HG03442 (cell line): ENCODE data around the gene GNB3.

Experiments
- ATAC-seq: cut with Tn5 transposase; IDR thresholded peaks from one replicate; pipeline ENCODE4 v1.9.1; 2021; ENCODE audit warnings: mild to moderate bottlenecking, moderate library complexity; ENCODE audit not compliant: unreplicated experiment

GNB3 gene

DNA sequence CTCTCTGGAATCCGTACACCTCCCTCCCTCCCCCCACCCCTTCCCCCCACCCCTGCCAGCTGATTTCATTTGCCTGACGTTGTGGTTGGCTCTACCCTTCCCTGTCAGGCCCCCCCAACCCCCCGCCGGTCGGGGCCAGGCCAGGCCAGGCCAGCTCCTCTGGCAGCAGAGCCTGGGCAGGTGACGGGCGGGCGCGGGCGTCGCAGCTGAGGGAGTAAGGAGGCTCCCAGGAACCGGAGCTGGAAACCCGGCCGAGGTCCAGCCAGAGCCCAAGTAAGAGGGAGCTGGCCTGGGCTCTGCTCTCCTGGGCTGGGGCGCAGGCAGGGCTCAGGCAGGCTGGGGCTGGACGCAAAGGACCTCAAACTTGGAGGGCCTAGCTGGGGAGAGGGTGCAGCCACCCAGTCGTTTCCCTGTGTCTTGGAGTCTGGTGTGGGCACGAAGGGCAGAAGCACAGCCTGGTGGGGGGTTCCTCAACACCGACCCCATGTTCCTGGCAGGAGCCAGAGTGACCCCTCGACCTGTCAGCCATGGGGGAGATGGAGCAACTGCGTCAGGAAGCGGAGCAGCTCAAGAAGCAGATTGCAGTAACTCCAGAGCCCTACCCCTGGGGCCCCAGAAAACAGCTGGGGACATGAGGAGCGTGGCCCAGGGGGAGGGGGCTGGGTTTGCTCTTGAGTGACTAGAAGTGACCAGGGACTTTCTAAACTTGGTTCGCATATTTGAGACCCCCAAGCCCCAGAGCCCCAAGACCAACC, at the start of gene GNB3:
Gene GNB3 (plus strand): TSS at position 165 of the 755 bp plus-strand sequence. CDS start 363 bp downstream, at position 528.
- ATAC-seq, result no peak

DNA sequence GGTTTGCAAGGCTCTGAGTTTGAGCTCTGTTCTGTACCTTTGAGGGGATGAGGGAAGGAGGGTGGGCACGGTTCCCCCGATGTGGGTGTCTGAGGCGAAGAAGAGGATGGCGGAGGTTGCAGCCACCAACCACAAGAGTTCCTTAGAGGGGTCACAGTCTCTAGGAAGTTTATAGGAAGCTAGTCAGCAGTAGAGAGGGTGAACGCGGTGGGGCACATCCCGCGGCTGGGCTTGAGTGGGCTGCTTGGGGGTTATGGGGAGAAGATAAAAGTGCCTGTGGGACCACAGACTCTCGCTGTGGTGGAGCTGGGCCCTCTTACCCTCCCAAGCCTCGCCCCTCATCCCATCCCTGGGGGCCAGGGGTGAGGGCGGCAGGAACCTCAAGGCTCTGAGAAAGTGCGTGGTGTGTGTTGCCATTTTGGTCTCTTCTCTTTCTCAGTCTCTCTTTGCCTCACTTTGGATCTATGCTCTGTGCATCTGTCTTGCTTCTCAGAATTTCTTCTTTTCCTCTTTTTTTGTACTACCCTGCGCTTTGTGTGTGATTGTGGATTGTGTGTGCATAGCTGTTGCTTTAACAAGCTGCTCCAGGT, 48.7 kb upstream of the GNB3 start:
- no peak for ATAC-seq

DNA sequence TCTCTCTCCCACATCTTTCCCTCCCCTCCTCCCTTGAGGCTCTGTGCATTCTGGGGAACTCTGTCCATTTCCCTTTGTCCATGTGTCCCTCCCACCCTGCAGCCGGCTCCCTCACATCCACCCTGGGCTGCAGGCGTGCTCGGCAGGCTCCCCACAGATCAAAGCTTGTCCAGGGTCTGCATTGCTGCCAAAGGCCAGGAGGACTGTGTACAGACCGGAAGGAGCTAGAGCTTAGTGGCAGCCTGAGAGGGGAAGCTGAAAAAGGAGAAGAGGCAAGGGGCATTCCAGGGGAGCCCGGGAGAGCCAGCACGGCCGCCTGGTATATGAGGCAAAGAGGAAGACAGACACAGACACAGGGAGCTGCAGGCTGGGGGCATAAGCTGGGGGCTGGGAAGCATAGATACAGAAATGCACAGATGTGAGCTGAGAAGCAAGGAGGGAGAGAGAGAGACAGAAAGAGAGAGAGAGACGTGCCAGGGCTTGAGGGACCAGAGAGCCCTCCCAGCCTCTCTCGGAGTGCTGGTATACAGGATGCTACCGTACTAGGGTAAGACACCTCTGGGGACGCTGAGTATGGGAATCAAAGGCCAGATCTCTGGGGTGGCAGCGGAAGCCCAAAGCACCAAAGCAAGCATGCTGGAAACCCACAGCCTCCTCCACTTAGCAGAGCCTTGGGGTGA, 48.1 kb upstream of the GNB3 start:
- no peak for ATAC-seq

DNA sequence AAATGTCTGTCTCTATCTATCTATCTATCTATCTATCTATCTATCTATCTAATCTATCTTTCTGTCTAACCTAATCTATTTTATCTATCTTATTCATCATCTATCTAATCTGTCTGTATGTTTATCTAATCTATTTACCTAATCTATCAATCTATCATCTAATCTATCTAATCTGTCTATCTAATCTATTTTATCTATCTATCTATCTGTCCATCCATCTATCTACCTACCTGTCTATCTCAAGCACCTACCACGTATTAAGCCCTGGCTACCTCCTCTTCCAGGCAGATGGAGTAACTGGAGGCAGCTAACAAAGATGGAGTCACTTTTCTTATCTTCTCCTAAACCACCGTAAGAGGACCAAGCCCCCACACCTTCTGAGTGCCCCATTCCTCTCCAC, 45.6 kb upstream of the GNB3 start:
- ATAC-seq, result no peak

DNA sequence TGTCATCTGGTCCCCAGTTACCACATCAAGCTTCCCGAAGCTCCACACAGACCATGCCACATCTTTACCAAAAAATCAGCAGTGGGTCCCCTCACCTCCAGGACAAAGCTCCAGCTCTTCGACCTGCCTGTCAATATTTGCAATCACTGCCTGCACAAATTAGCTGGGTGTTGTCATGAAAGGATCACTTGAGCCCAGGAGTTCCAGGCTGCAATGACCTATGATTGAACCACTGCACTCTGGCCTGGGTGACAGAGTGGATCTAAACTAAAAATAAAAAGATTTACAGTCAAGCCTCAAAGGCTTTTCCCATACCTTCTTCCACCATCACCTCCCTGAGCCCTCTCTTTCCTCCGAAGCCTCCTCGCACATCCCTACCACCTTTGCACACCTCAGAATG, 44.1 kb upstream of the GNB3 start:
- ATAC-seq, result no peak

DNA sequence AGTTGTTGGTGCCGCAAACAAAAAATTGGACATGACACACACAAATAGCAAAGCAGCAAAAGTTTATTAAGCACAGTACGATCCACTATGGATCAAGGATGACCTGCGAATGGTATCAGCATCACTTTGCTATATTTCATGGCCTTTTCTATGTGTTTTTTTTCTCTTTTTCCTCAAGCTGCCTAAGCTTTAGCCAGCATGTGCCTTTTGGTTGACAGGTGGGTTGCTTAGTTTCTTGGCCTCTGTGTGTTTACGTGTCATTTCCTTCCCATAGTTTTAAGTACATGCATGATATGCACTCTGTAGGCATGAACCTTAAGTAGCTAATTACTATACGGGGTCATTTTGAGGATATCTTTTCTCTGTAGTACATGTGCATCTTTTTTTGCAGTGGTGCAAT, 41.6 kb upstream of the GNB3 start:
- no peak for ATAC-seq

DNA sequence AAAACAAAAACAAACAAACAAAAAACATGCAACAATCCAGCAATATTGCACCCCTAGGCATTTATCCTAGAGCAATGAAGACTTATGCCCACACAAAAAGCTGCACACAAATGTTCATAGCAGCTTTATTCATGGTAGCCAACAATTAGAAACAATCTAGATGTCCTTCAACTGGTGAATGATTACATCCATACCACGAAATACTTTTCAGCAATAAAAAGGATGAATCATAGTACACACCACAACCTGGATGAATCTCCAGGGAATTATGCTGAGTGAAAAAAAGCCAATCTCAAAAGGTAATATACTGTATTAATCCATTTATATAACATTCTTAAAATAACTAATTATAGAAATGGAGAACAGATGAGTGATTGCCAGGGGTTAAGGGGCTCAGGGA, 33.6 kb upstream of the GNB3 start:
- ATAC-seq, result no peak

DNA sequence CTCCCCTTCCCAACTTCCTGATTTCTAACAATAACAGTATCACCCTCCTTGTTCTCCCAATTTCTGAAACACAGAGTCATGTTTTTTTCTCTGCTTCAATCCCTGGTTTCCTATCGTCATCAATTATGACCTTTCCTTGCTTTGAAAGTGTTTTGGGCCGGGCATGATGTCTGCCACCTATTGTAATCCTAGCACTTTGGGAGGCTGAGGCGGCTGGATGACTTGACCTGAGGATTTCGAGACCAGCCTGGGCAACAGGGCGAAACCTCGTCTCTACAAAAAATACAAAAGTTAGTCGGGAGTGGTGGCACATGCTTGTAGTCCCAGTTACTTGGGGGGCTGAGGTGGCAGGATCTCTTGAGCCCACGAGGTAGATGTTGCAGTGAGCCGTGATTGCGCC, 31.7 kb upstream of the GNB3 start:
- no peak for ATAC-seq

DNA sequence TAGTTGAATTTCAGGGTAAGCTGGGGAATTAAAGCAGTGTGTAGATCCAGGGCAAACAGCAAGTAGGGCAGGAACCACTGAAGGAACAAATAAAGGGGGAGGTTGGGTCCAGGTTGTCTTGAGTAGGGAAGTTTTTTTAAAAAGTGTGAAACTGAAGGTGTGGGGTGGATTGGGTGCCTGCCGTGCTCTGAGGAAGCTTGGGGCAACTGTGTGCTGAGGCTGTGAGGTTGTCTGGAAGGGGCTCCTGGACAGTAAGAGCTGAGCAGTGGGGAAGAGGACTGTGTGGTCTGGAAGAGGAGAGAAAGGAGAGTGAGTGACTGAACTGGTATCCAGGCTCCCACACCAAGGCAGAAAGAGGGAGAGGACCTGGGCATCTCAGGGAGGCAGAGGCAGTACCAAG, 30.0 kb upstream of the GNB3 start:
- ATAC-seq, result no peak

DNA sequence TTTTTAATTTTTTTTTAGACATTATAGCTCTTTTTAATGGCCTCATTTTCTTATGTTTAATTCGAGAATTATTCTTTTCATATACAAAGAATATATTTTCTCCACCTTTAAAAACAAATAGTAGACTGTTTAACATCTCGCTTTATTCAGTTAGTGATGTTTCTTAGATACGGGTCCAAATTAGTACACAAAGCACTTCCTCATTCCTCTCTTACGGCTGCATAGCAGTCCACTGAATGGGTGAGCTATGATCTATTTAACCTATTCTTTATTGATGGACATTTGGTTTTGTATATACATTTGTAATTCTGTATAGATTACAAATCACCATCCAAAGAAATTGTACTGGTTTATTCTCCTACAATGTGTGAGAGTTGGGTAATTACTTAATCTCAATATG, 27.4 kb upstream of the GNB3 start:
- ATAC-seq, result no peak

DNA sequence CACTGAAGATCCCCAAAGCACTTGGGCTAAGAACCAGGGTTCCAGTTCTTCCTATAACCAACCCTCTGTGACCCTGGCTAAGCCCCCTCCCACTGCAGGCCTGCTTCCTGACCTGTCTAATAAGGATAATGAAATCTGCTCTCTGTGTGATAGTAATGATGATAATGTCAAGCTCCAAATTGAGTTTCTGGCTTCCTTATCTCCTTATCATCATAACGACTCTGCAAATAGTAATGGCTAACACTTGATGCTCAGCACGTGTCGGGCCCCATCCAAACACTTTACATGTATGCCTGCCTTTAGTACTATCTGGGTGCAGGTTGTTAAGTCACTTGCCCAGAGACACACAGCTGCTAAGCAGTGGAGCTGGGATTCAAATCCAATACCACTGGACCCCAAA, 24.1 kb upstream of the GNB3 start:
- ATAC-seq, result no peak

DNA sequence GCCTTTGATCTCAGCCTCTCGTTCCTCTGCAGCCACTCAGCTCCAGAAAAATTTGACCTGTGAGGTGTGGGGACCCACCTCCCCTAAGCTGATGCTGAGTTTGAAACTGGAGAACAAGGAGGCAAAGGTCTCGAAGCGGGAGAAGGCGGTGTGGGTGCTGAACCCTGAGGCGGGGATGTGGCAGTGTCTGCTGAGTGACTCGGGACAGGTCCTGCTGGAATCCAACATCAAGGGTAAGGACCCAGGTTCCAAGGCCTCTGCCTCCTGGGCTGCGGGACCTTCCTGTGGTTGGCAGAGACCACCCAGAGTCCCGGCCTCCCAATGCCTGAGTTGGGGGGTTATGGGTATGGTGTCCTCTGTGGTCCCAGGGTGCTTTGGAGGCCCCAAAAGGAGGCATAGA, 23.6 kb upstream of the GNB3 start:
- no peak for ATAC-seq

DNA sequence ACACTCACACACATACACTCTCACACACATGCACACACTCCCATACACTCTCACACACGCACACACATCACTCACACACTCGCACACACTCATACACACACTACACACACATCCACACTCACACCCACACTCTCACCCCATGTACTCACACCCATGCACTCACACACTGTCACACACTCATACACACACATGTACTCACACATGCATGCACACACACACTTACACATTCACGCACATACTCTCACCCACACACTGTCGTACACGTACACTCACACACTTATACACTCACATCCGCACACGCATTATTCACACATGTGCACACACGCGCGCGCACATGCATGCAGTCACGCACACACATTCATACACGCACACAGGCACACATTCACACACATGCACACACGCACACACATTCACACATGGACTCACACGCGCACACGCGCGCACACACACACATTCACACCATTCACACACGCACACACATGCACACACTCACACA, 23.0 kb upstream of the GNB3 start:
- no peak for ATAC-seq

DNA sequence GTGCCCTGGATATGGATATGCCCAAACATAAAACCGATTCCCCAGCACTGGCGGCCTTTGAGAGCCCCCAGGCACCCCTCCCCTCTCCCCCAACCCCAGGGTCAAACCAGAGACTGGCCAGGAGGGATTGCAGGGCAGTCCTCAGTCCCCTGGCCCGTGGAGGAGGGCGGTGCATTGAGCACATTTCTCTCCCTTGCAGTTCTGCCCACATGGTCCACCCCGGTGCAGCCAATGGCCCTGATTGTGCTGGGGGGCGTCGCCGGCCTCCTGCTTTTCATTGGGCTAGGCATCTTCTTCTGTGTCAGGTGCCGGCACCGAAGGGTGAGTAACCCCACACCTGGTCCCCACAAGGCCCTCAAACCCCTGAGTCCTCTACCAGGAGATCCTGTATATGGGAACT, 22.5 kb upstream of the GNB3 start:
- ATAC-seq, result no peak

DNA sequence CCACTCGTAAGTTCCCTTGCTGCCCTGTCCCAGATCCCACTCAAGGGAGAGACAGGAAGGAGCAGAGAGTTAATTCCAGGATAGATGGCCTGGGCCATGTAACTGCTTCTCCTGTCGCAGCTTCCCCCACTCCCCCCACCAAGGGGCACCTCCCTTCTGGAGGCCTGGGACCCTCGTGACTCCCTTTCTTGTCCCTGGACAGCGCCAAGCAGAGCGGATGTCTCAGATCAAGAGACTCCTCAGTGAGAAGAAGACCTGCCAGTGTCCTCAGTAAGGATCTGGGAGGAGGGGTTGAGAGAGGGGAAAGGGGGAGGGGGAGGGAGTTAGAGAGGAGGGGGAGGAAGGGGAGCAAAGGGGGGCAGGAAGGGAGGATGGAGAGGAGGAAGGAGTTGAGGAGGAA, 22.1 kb upstream of the GNB3 start:
- ATAC-seq, result no peak

DNA sequence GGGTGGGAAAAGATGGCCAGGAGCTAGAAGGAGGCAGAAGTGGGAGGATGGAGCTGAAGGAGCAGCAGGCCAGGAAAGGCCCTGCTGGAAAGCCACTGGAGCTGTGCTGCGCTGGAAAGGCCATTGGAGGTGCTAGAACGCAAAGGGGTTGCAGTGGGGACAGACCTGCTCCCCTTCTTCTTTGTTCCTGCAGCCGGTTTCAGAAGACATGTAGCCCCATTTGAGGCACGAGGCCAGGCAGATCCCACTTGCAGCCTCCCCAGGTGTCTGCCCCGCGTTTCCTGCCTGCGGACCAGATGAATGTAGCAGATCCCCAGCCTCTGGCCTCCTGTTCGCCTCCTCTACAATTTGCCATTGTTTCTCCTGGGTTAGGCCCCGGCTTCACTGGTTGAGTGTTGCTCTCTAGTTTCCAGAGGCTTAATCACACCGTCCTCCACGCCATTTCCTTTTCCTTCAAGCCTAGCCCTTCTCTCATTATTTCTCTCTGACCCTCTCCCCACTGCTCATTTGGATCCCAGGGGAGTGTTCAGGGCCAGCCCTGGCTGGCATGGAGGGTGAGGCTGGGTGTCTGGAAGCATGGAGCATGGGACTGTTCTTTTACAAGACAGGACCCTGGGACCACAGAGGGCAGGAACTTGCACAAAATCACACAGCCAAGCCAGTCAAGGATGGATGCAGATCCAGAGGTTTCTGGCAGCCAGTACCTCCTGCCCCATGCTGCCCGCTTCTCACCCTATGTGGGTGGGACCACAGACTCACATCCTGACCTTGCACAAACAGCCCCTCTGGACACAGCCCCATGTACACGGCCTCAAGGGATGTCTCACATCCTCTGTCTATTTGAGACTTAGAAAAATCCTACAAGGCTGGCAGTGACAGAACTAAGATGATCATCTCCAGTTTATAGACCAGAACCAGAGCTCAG, 21.4 kb upstream of the GNB3 start:
- ATAC-seq, result no peak

DNA sequence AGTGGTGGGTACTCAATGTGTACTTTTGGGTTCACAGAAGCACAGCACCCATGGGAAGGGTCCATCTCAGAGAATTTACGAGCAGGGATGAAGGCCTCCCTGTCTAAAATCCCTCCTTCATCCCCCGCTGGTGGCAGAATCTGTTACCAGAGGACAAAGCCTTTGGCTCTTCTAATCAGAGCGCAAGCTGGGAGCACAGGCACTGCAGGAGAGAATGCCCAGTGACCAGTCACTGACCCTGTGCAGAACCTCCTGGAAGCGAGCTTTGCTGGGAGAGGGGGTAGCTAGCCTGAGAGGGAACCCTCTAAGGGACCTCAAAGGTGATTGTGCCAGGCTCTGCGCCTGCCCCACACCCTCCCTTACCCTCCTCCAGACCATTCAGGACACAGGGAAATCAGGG, 20.6 kb upstream of the GNB3 start:
- no peak for ATAC-seq

DNA sequence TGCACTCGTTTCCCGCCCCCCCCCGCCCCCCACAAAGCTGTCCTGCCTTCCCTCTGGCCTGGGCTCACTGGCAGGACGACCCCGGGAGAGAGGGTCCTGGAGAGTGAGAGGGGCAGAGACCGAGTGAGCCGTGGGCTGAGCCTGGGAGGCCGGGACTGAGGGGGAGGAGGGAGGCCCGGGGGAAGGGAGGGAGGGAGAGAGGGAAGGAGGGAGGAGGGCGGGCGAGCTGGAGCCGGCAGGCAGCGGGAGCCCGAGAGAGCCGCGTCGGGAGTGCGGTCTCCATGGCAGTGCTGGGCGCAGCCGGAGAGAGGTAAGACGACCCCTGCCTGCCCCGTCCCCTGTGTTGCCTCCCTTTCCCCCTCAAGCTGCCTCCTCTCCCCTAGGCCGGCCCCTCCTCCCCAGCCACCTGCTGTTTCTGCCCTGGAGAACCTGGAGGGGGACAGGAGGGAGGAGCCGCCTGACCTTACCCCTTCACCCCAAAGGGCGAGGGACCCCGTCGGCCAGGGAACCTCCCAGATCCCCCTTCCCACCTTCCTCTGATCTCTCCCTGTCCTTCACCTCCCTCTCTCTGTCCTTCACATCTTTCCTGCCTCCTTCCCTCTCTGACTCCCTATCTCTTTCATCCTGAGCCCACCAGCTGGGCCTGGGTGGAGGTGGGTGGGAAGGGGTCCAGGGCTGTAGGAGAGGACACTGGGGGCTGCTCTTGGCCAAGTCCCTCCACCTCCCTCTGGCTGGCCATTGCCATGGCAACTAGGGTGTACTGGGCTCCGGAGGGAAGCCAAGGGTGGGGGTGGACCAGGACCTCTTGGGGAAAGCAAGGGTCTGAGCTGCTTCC, 18.9 kb upstream of the GNB3 start, which contains the start of gene GPR162:
Gene GPR162 (plus strand): TSS at position 231 of the 835 bp plus-strand sequence. CDS start 2,078 bp downstream, outside the sequence.
- no peak for ATAC-seq

DNA sequence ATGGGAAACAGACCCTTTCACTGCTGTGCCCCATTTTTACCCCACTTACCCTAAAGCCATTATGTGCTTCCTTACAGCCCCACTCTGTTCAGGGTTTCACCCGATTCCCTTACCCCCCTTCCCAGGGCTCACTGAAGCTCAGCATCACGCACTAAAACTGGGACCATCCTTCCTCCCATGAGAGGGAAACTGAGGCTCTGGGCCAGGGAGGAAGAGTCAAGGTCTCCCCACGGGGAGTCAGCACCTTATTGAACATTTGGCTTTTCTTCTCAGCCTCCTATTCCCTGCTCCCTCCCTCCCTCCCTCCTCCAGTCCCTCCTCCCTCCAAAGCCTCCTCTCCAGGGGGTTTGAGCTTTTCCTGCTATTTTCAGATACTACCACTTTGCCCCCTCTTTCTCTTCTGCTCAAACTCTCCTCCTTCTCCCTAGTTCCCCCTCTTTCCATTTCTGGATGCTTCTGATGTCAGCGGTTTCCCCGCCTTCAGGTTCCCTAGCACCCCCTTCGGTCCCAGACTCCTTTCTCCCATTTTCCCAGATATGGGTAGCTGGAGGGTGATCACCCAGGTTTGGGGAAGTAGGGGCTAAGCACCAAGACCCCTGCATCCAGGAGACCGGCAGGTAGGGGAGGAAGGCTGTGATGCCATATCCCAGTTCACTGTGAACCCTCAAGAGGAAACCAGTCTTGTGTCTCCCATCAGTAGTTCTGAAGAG, 18.1 kb upstream of the GNB3 start:
- ATAC-seq, result no peak
